HPDE6-E6E7 (cell line): Measurements from ENCODE around the gene CYP4A11.
"Not testable (repeated sequence)": the region's sequence is repeated elsewhere in the genome, so short reads cannot be mapped to it uniquely, and the experiment has no call there.

Source experiments
- DNase-seq: peaks from one replicate; pipeline ENCODE4 v3.0.0; 2011; ENCODE audit warnings: missing footprints; ENCODE audit errors: extremely low spot score

Gene CYP4A11, protein sequence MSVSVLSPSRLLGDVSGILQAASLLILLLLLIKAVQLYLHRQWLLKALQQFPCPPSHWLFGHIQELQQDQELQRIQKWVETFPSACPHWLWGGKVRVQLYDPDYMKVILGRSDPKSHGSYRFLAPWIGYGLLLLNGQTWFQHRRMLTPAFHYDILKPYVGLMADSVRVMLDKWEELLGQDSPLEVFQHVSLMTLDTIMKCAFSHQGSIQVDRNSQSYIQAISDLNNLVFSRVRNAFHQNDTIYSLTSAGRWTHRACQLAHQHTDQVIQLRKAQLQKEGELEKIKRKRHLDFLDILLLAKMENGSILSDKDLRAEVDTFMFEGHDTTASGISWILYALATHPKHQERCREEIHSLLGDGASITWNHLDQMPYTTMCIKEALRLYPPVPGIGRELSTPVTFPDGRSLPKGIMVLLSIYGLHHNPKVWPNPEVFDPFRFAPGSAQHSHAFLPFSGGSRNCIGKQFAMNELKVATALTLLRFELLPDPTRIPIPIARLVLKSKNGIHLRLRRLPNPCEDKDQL

DNA sequence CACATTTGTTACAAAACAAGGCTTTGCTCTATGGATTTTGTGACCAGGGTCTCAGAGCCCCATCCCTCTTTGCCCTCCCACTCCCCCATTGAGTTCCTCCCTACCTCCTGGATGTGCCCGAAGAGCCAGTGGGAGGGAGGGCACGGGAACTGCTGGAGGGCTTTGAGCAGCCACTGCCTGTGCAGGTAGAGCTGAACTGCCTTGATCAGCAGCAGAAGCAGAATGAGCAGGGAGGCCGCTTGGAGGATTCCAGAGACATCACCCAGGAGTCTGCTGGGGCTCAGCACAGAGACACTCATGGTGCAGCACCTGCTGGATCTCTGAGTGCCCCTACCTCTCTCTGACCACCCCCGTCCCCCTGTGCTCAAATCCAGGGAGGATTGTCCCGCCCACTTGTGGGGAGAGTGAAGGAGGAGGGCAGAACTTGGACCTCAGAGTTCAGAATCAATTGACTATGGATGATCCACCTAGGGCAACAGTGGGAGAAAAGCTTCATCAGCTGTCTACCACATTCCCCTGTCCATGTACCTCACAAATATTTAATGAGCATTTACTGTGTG lies at the start of gene CYP4A11:
Gene CYP4A11 (minus strand): TSS at position 342 of the 560 bp plus-strand sequence. CDS start 43 bp downstream, at position 299.
- DNase-seq: no peak

DNA sequence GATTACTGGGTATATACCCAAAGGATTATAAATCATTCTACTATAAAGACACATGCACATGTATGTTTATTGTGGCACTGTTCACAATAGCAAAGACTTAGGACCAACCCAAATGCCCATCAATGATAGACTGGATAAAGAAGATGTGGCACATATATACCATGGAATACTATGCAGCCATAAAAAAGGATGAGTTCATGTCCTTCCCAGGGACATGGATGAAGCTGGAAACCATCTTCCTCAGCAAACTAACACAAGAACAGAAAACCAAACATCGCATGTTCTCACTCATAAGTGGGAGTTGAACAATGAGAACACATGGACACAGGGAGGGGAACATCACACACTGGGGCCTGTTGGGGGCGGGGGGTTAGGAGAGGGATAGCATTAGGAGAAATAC lies 49.3 kb upstream of the CYP4A11 start:
- DNase-seq: not testable (repeated sequence)

DNA sequence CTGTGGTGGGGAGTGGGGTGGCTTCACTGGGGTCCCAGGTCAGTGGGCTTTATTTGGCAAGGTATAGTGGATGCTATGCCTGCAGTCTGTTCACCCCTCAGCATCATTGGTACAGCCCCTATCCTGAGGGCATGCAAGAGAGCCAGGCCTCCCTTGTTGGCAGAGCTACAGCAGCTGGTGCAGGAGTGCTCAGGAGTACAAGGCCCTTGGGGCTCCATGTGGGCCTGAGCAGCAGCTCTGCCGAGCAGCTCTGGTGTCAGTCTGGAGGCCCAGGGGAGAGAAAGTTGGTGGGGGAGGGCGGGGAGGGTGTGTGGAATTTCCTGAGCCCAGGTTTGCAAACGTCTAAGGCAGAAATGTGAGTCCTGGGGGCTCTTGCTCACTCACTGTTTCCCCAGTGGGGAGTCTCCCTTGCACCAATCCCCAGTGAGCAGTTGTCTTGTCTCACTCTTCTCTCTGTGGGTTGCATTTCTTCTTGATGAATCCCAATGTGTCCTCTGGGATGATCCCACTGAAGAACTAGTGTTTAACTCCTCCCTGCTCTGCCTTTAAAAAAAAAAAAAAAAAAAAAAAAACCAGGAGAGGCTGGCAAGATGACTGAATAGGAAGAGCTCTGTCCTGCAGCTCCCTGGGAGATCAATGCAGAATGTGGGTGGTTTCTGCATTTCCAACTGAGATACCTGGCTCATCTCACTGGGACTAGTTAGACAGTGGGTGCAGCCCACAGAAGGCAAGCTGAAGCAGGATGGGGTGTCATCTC lies 42.7 kb upstream of the CYP4A11 start:
- no peak for DNase-seq

DNA sequence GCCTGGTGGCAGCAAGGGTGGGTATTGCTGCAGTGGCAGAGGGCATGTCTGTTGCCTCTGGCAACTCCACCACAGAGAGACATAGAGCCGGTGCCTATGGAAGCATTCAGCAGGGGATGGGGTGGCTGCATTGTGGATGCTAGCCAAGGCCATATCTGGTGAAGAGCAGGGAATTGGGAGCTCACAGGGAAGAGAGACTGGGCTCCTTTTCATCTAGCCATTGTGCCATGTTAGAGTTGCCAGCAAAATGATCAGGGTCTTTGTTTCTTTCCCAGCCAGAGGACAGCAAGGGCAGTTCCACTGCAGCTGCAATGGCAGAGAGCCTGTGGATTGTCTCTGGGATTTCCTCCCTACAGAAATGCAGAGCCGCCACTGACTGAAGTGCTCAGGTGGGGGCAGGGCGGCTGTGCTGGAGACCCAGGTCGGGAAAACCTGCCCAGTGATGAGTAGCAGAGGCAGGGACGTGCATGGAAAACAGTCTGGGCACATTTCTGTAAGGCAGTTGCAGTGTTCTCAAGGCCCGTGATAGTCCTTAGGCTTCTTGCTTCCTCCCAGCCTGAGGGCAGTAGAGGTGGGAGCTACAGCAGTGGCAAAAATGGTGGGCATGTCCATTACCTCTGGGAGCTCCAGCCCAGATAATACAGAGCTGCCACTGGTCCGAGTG lies 42.0 kb upstream of the CYP4A11 start:
- no peak for DNase-seq

DNA sequence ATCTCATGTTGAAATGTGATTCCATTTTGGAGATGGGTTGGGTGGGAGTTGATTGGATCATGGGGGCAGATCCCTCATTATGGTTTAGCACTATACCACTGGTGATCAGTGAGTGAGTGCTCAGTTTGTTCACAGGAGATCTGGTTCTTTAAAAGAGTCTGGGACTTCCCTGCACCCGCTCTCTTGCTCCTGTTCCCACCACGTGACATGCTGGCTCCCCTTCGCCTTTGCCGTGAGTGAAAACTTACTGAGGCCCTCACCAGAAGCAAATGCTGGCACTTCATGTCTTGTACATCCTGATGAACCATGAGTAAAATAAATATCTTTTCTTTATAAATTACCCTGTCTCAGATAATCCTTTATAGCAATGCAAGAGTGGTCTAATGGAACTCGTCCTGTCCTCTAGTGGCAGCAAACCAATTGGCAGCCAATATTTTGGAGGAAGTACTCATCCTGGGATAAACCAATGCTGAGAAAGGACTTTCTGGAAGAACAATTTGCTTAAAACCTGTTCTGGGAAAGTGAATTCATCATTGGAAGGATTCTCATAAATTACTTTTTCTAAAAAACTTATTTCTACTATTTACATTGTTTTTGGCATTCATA lies 27.8 kb upstream of the CYP4A11 start:
- no peak for DNase-seq

DNA sequence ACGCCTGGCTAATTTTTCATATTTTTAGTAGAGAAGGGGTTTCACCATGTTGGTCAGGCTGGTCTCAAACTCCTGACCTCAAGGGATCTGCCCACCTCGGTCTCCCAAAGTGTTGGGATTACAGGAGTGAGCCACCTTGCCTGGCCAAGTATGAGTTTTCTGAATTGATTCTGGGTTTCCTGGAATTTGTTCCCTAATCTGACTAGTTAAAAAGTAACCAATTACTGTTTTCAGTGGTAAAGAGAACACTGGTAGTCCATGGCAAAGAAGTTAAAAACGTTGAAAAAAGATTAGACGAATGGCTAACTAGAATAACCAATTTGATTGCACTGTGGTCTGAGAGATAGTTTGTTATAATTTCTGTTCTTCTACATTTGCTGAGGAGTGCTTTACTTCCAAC lies 21.0 kb upstream of the CYP4A11 start:
- DNase-seq: not testable (repeated sequence)

DNA sequence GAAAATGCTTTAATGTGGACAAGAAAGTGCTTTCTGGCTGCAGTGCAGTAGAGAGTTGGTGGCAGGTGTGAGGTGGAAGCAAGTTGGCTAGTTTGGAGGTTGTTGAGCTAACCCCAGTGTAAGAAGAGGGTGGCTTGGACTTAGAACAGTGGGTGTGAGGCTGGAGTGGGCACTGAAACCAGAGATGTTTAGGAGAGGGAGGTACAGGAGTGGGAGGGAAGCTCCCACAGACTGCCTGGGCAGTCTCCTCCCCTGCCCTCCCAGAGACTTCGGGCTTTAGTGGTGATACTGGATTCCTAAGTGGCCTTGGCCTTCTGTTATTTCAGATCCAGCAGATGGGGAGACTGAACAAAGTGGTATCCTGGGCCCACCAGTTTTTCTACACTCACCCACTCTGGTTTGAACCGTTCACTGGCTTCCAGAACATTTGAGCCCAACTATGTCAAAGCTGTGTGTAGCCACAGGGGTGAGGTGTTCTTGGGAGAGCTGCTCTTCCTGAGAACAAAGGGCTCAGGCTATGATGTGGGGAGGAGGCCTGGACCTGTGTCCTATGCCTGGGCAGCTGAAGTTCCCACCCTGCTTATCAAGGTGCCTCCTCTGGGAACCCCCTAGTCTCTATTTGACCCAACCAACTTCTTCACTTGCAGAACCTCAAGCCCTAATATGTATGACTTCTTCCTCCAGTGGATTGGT lies 19.9 kb upstream of the CYP4A11 start:
- DNase-seq: no peak

DNA sequence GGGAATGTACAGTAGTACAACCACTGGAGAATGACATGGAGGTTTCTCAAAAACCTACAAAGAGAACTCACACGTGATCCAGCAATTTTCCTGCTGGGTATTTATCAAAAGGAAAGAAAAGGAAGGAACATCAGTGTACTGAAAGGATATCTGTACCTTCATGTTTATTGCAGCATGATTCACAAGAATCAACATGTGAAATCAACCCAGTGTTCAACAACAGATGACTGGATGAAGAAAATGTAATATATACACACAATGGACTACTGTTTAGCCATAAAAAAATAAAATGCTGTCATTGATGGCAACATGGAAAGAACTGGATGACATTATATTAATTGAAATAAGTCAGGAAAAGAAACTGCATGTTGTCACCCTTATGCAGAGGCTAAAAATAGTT lies 19.0 kb upstream of the CYP4A11 start:
- no peak for DNase-seq

DNA sequence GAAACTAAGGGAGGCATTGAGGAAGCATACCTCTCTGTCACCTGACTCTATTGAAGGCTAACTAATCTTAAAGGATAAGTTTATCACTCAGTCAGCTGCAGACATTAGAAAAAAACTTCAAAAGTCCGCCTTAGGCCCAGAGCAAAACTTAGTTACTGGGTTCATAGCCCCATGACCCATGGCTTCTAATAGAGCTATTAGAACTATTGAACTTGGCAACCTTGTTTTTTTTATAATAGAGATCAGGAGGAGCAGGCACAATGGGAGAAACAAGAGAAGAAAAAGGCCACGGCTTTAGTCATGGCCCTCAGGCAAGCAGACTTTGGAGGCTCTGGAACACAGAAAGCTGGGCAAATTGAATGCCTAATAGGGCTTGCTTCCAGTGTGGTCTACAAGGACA lies 13.8 kb upstream of the CYP4A11 start:
- DNase-seq: not testable (repeated sequence)

DNA sequence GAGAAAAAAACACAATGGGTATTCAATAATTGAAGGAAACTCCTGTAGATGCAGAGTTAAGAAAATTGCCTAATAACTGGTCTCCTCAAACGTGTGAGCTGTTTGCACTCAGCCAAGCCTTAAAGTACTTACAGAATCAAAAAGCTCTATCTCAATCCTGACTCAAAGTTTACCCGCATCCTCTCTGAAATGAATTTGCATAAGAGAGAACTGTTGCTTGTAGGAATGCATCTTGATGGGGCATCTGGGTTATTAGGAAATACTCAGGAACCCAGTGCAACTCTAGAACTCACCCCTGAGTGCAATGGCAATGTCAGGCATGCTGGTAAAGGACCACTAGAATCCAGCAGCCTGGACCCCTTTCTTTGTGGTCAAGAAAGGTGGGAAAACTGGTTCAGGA lies 12.6 kb upstream of the CYP4A11 start:
- not testable (repeated sequence) for DNase-seq

DNA sequence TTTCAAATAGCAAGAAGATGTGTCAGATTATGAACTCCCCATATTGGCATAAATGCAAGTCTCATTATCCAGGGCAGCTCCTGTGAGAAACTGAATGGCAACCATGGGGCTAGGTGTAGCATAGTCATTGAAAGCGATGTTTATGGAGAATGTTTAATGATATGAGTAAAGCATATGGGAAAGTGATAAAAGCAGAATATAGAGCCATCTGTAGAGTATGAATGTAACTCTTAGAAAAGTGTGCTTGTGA lies 8.1 kb upstream of the CYP4A11 start:
- not testable (repeated sequence) for DNase-seq

DNA sequence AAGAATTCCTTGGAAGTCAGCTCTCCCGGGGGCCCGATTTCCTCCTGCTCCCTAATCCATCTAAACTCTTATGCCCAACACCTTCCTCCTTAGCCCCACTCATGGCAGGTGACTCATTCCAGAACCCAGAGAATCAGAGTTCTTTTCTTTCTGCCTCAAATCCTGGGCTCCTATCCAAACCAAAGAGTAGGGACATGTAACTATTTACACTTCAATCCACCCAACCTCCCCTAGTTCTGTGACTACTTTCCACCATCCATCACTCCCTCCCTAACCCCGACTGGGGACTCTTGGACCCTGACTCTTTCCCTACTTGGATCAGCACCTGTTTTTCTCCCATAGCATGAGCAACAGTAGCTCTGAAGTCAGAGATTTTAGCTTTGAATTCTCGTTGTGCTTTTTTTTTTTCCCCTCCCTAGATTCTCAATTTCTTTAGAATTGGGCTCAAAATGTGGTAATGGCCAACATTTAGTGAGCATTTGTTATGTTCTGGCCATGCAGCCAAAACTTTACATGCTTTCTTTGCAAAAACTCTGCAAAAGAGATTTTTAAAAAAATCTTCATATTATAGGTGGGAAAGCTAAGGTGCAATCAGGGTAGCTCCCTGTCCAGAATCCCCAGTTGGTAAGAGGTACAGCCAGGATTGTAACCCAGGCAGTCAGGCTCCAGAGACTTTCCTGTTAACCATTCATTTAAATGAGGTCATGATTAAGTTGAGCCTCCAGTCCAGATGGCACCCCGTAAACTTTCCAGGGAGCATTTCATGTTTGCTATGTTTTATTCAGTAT lies 7.5 kb upstream of the CYP4A11 start:
- no peak for DNase-seq

DNA sequence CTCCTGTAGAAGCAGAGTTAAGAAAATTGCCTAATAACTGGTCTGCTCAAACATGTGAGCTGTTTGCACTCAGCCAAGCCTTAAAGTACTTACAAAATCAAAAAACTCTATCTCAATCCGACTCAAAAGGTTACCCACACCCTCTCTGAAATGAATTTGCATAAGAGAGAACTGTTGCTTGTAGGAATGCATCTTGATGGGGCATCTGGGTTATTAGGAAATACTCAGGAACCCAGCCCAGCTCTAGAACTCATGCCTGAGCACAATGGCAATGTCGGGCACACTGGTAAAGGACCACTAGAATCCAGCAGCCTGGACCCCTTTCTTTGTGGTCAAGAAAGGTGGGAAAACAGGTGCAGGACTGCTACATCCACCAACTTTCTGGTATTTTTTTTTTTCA lies 6.4 kb upstream of the CYP4A11 start:
- not testable (repeated sequence) for DNase-seq

DNA sequence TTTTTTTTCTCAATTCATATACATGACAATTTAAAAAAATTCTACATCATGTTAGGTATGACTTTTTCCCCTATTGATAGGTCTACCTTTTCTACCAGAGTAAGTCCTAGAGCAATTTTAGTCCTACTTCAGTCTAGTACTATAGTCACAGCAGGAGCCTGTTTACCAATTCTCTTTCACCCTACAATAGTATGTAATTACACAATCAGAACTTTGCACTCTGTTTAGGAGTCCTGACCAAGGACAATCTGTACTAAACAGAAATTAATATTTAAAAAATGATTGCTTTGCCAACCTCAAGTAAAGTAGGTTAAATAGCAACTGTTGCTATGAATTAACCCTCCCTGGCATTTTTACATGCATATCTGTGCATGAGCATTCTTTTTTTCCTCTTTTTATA lies 810 bp upstream of the CYP4A11 start:
- no peak for DNase-seq

DNA sequence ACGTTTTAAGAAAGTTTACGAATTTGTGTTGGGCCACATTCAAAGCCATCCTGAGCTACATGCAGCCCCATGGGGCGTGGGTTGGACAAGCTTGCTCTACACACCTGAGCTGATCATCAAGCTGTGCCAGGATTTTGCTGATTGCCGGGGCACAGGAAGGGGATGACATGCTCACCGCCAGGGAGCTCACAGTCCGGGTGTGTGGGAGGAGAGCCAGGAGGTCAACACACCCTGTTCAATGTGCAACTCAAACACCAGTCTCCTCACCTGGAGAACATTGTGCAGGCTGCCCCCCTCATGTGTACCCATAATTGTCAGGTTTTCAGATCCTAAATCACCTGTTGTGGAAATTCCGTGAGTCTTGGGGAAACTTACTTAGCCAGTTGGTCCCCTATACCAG lies 969 bp downstream of the CYP4A11 start:
- no peak for DNase-seq

DNA sequence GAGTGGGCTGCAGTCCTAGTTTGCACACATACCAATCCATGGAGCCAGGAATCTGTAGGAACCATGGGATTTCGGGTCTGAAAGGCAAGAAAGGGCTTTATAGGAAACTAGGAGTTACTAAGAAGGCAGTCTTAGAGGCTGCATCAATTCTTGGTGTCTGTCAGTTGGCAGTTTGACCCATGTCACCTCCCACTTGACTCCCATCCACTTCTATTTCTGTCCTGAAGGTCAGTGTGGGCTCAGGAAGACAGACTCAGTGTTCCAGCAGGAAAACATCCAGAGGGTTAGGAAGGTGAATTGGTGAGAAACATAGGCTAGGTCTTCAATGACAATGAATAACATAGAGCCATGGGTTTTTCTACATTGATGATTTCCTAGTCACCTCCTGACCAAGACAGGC lies 4.0 kb downstream of the CYP4A11 start:
- DNase-seq: no peak

DNA sequence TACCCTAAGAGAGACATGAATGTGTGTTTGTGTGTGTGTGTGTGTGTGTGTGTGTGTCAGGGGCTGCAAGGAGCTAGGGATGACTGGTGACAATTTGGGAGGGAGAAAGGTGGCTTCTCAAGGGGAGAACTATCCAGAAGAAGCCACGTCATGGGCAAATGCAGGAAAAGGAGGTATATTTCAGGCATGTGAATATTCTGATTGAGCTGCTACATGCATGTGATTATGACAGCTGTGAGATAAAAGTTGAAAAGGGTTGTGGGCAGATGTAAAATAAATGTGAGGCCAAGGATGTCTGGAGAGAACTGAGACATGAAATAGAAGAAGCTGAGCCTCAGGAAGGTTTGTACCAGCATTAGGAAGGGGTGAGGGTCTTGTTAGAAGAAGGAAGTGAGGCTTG lies 4.5 kb downstream of the CYP4A11 start:
- no peak for DNase-seq

DNA sequence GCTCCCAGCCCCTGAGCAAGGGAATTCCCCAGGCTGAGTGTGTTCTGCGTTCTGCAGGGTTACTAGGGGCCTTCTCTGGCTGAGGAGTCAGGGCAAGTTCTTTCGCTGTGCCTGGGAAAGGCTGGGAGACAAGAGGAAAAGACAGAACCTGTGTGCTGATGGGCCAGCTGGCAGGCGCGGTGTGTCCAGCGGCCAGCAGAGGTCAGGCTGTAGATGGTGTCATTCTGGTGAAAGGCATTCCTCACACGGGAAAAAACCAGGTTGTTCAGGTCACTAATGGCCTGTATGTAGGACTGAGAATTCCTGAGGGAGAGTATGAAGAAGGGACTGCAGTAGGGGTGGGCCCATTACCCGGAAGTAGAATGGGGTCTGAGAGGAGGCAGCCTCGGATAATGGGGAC lies 6.4 kb downstream of the CYP4A11 start:
- DNase-seq: peak; percentile 1

DNA sequence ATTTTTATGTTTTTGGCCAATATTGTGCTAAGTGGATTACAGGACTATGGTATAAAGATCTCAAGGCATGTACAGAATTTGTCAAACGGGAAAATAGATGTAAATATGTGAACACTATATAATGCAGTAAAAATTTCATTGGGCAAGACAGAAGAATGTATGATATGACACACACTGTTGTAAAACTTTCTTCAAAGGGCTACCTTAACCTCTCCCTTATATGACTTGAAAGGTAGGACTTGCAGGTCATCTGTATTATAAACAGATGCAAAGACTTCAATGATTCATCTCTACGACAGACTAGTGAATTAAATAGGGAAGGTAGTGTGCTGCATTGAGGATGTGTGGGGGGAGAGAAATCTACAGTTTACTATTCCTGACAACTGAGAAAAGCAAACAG lies 9.3 kb downstream of the CYP4A11 start:
- DNase-seq: not testable (repeated sequence)

DNA sequence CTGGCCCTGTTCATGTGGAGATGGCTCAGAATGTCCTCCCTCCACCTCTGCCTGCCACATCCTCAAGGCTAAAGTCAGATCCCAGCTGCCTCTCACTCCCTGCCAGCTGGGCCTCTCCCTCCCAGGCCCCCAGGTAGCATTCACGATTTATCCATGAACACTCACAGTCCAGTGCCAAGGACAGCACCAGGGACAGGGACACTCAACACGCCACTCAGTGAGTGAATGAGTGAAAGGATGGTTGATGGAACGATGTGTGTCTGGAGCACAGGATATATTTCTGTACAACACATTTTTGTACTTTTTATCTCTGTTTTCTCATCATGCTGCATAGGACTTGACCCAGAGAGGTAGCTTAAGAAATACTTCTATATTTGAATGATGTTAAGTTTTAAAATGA lies 10.1 kb downstream of the CYP4A11 start:
- DNase-seq: no peak
